Neural crest cell (in vitro differentiated cells): ENCODE data around the gene PDXP. TPM values are rescaled to one million over a fixed set of nuclear protein-coding genes. Genes with fewer than 3 reads are reported as not detected.

Experiments used
- DNase-seq: peaks from one replicate; pipeline ENCODE4 v3.0.0; 2021; ENCODE audit warnings: low read depth, mixed read lengths, low spot score
- H3K27ac Mint-ChIP-seq: one replicate; pipeline ENCODE4 v1.8.0; 2021; ENCODE audit warnings: mild to moderate bottlenecking, mixed read lengths; ENCODE audit not compliant: unreplicated experiment
- H3K27me3 Mint-ChIP-seq: 2 replicates; pipeline ENCODE4 v1.8.0; 2021; ENCODE audit warnings: low read depth, mild to moderate bottlenecking, mixed read lengths
- H3K36me3 Mint-ChIP-seq: 2 replicates; pipeline ENCODE4 v1.8.0; 2021; ENCODE audit warnings: low read depth, mild to moderate bottlenecking, mixed read lengths
- H3K4me1 Mint-ChIP-seq: 2 replicates; pipeline ENCODE4 v1.8.0; 2021; ENCODE audit warnings: mixed read lengths
- H3K4me3 Mint-ChIP-seq: one replicate; pipeline ENCODE4 v1.8.0; 2021; ENCODE audit warnings: mild to moderate bottlenecking, mixed read lengths
- H3K9me3 Mint-ChIP-seq: 2 replicates; pipeline ENCODE4 v1.8.0; 2021; ENCODE audit warnings: mixed read lengths
- CTCF ChIP-seq: fragments of 200-600 bp; sonication (generic); conservative IDR thresholded peaks from 2 replicates; pipeline ENCODE4 v1.5.0; 2021; ENCODE audit warnings: antibody characterized with exemption, mild to moderate bottlenecking
- total RNA-seq: library from RNA; stranded (reverse); gene quantifications from 2 replicates; pipeline ENCODE4 v1.2.1, GENCODE V29; 2021

The PDXP gene
- total RNA-seq, 1 donor from 2014 or later: 51.5 TPM

DNA sequence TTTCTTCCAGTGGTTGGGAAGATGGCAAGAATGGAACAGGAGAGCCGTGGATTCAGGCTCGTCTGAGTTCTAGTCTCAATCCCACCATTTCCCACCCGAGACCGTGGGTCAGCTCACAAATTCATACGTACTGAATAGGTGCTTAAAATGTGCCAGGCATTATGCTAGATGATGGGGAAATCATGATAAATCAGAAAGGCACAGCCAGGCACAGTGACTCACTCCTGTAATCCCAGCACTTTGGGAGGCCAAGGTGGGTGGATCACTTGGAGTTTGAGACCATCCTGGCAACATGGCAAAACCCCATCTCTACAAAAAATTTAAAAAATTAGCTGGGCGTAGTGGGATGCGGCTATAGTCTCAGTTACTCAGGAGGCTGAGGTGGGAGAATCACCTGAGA, 45.4 kb downstream of the PDXP start:
- no peak overlapping the region for H3K27ac Mint-ChIP-seq
- H3K27me3 Mint-ChIP-seq: no peaks in the 10 kb centered on the region
- no peak for DNase-seq
- H3K36me3 Mint-ChIP-seq: peaks cover 3% of the 10 kb centered on the region
- no peaks in the 10 kb centered on the region for H3K9me3 Mint-ChIP-seq
- TF ChIP-seq CTCF: no peak
- no peak overlapping the region for H3K4me3 Mint-ChIP-seq
- no peaks in the 10 kb centered on the region for H3K4me1 Mint-ChIP-seq

GRCh38 chr22:37704645-37705044, 46.1 kb downstream of the PDXP start:
- Mint-ChIP-seq H3K4me1 (no peaks in the 10 kb centered on the region), H3K9me3 (no peaks in the 10 kb centered on the region), H3K27ac (no peak overlapping the region), H3K27me3 (no peaks in the 10 kb centered on the region), H3K4me3 (no peak overlapping the region), H3K36me3 (peaks cover 3% of the 10 kb centered on the region)
- no peak for DNase-seq
- no peak for TF ChIP-seq CTCF

GRCh38 chr22:37705205-37705604, 46.7 kb downstream of the PDXP start:
- no peak for DNase-seq
- Mint-ChIP-seq H3K27me3 (no peaks in the 10 kb centered on the region), H3K4me1 (no peaks in the 10 kb centered on the region), H3K4me3 (no peak overlapping the region), H3K36me3 (peaks cover 3% of the 10 kb centered on the region), H3K9me3 (no peaks in the 10 kb centered on the region), H3K27ac (no peak overlapping the region)
- no peak for TF ChIP-seq CTCF

DNA sequence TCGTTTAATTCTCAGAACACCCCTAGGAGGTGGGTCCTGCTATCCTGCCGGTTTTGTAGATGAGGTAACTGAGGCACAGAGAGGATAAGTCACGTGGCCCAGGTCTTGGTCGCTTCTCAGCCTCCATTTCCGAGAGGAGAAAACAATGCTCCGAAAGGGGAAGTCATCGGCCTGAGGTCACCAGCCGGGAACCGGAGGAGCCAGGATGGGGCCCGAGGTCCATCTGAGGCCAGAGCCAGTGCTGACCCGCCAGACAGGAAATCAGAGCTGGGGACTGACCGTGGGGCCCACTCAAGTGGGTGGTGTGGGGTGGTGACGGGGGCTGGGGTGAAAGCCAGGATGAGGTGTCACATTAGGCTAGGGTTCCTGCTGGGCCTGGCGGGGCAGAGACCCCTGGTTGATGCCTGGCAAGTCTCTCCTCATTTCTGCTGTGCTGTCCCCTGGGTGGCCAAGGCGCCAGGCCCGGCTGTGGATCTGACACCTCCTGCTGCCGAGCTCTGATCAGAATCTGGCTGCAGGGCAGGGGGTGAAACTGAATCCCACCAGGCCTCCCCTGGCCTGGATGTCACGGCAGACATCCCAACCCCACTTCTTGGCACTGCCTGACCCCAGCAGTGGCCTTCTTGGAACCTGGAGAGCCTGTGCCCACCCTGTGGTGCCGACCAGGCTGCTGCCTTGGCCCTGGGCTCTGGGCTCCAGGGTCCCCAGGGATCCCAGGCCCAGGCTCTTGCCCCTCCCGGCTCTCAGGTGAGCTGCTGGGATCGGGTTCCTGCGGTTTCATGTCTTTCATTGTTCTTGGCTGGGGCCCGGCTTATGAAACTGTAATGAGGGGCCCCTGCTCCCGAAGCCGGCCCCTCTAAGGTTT, 50.3 kb downstream of the PDXP start:
- H3K36me3 Mint-ChIP-seq: peaks cover 3% of the 10 kb centered on the region
- no peaks in the 10 kb centered on the region for H3K4me1 Mint-ChIP-seq
- no peak overlapping the region for H3K4me3 Mint-ChIP-seq
- H3K27me3 Mint-ChIP-seq: no peaks in the 10 kb centered on the region
- DNase-seq: no peak
- no peaks in the 10 kb centered on the region for H3K9me3 Mint-ChIP-seq
- H3K27ac Mint-ChIP-seq: peak overlapping the region; percentile 57
- no peak for TF ChIP-seq CTCF

GRCh38 chr22:37709445-37709765, 50.9 kb downstream of the PDXP start:
- Mint-ChIP-seq H3K36me3 (peaks cover 3% of the 10 kb centered on the region), H3K27ac (no peak overlapping the region), H3K9me3 (no peaks in the 10 kb centered on the region), H3K4me1 (no peaks in the 10 kb centered on the region), H3K27me3 (no peaks in the 10 kb centered on the region), H3K4me3 (no peak overlapping the region)
- TF ChIP-seq CTCF: no peak
- no peak for DNase-seq
